HCT116 (cell line): ENCODE measurements around the gene STK25. TPM values are rescaled to one million over a fixed set of nuclear protein-coding genes. Genes with fewer than 3 reads are reported as not detected.

ENCODE experiments used
- ATAC-seq: fragments of 200-7000 bp; cut with Tn5 transposase; 2 replicates; pipeline ENCODE4 v1.9.1; 2020; ENCODE audit warnings: mild to moderate bottlenecking, moderate library complexity
- BruUV-seq: library from RNA; stranded (reverse); fragments of 400-500 nt; replicated peaks from 2 replicates; lab custom pipeline; 2021; lab: Mats Ljungman, UMichigan
- CTCF ChIA-PET: fragments of 300-600 bp; sonication (Branson Sonifier 250); formaldehyde crosslinking; loops from one replicate; lab custom pipeline; 2021; ENCODE audit warnings: antibody characterized with exemption; lab: Charles Lee
- POLR2A ChIA-PET: fragments of 300-600, 350-600 bp; sonication (Branson Sonifier 250); formaldehyde crosslinking; loops from one replicate; lab custom pipeline; 2021; ENCODE audit warnings: antibody characterized with exemption; lab: Charles Lee
- RAD21 ChIA-PET, 2 experiments: fragments of 300-600 bp; sonication (Branson Sonifier 250); formaldehyde crosslinking; loops; one replicate each; lab custom pipeline; 2023; ENCODE audit warnings: low total read pairs in 2 of 2; ENCODE audit not compliant: uncharacterized antibody in 2 of 2, unreplicated experiment in 2 of 2, low non-redundant PET in 1 of 2; lab: Charles Lee
- DNase-seq: peaks from one replicate; pipeline ENCODE4 v3.0.0-alpha.2; 2010; ENCODE audit warnings: low read depth, low spot score
- H2AFZ ChIP-seq: fragments of 200-600 bp; shearing (Covaris generic), sonication (generic); 2 replicates; pipeline ENCODE4 v1.6.1; 2017; ENCODE audit warnings: low read depth, mixed run types, mixed read lengths, antibody characterized with exemption, low read length; ENCODE audit not compliant: poor library complexity, severe bottlenecking
- H3K27ac ChIP-seq: 2 replicates; pipeline ENCODE4 v1.5.1; 2012; ENCODE audit warnings: low read depth, low read length
- H3K27me3 ChIP-seq: fragments of 200-600 bp; sonication (generic); 2 replicates; pipeline ENCODE4 v1.6.1; 2016; ENCODE audit warnings: mixed run types, low read length, mixed read lengths; ENCODE audit not compliant: insufficient read depth
- H3K36me3 ChIP-seq, 2 experiments: fragments of 200-500 bp in 1 of 2; fragments of 200-600 bp in 1 of 2; sonication (Bioruptor generic) in 1 of 2; sonication (generic) in 1 of 2; 2 replicates each; pipeline versions ENCODE4 v1.5.1 to v1.6.1; 2014 to 2016; ENCODE audit warnings: low read length in 2 of 2, inconsistent platforms in 1 of 2, mixed read lengths in 1 of 2, mixed run types in 1 of 2; ENCODE audit not compliant: insufficient read depth in 2 of 2, control insufficient read depth in 1 of 2
- H3K4me1 ChIP-seq, 2 experiments: fragments of 200-600 bp in 1 of 2; sonication (generic) in 1 of 2; 2 replicates each; pipeline versions ENCODE4 v1.5.1 to v1.6.1; 2012 to 2017; ENCODE audit warnings: low read length in 2 of 2, inconsistent platforms in 1 of 2, mild to moderate bottlenecking in 1 of 2, mixed read lengths in 1 of 2, mixed run types in 1 of 2, moderate library complexity in 1 of 2; ENCODE audit not compliant: insufficient read depth in 2 of 2, control insufficient read depth in 1 of 2
- H3K4me2 ChIP-seq: fragments of 200-600 bp; sonication (generic); 2 replicates; pipeline ENCODE4 v1.6.1; 2017; ENCODE audit warnings: mixed run types, low read length, mixed read lengths
- H3K4me3 ChIP-seq, 2 experiments: fragments of 200-600 bp in 1 of 2; sonication (generic) in 1 of 2; replicated peaks in 1 of 2; 2 replicates each; pipeline ENCODE4 v1.5.1; 2011 to 2016; ENCODE audit warnings: low read length in 2 of 2, control low read depth in 1 of 2, low read depth in 1 of 2, mild to moderate bottlenecking in 1 of 2, mixed read lengths in 1 of 2, mixed run types in 1 of 2
- H3K79me2 ChIP-seq: fragments of 200-600 bp; sonication (generic); 2 replicates; pipeline ENCODE4 v1.6.1; 2017; ENCODE audit warnings: mild to moderate bottlenecking, mixed run types, low read length, moderate library complexity, mixed read lengths; ENCODE audit not compliant: insufficient read depth
- H3K9ac ChIP-seq: fragments of 200-600 bp; sonication (generic); 2 replicates; pipeline ENCODE4 v1.6.1; 2016; ENCODE audit warnings: low read length, mixed read lengths
- H3K9me2 ChIP-seq: fragments of 200-600 bp; sonication (generic), shearing (Covaris generic); 2 replicates; pipeline ENCODE4 v1.6.1; 2017; ENCODE audit warnings: mixed run types, mild to moderate bottlenecking, moderate library complexity; ENCODE audit not compliant: insufficient read depth
- H3K9me3 ChIP-seq, 2 experiments: fragments of 200-500 bp in 1 of 2; fragments of 200-600 bp in 1 of 2; sonication (Bioruptor generic) in 1 of 2; sonication (generic) in 1 of 2; 2 replicates each; pipeline ENCODE4 v1.6.1; 2014 to 2017; ENCODE audit warnings: low read length in 2 of 2, mixed read lengths in 2 of 2, inconsistent platforms in 1 of 2, low read depth in 1 of 2, mild to moderate bottlenecking in 1 of 2, mixed run types in 1 of 2, moderate library complexity in 1 of 2; ENCODE audit not compliant: control insufficient read depth in 1 of 2, insufficient read depth in 1 of 2
- H4K20me1 ChIP-seq: fragments of 200-600 bp; sonication (generic), shearing (Covaris generic); 2 replicates; pipeline ENCODE4 v1.6.1; 2017; ENCODE audit warnings: mixed run types, mild to moderate bottlenecking, moderate library complexity; ENCODE audit not compliant: insufficient read depth
- ATF3 ChIP-seq: IDR thresholded peaks from 2 replicates; pipeline ENCODE4 v1.6.1; 2012
- CBX3 ChIP-seq: IDR thresholded peaks from 2 replicates; pipeline ENCODE4 v1.6.1; 2012; ENCODE audit warnings: low read depth
- CEBPB ChIP-seq: IDR thresholded peaks from 2 replicates; pipeline ENCODE4 v1.6.1; 2012; ENCODE audit warnings: low read depth
- EGR1 ChIP-seq: IDR thresholded peaks from 2 replicates; pipeline ENCODE4 v1.6.1; 2012; ENCODE audit warnings: low read depth
- ELF1 ChIP-seq: IDR thresholded peaks from 2 replicates; pipeline ENCODE4 v1.6.1; 2012; ENCODE audit warnings: low read depth, borderline replicate concordance
- EZH2 ChIP-seq: fragments of 200-600 bp; sonication (generic); IDR thresholded peaks from 2 replicates; pipeline ENCODE4 v1.6.1; 2017; ENCODE audit warnings: antibody characterized with exemption, mixed run types
- EZH2phosphoT487 ChIP-seq: fragments of 200-600 bp; IDR thresholded peaks from 2 replicates; pipeline ENCODE4 v1.6.1; 2018; ENCODE audit warnings: antibody characterized with exemption, borderline replicate concordance
- JUND ChIP-seq: IDR thresholded peaks from 2 replicates; pipeline ENCODE4 v1.6.1; 2012
- MAX ChIP-seq: IDR thresholded peaks from 2 replicates; pipeline ENCODE4 v1.6.1; 2012
- POLR2A ChIP-seq: IDR thresholded peaks from 2 replicates; pipeline ENCODE4 v1.7.0; 2011; ENCODE audit warnings: borderline replicate concordance; ENCODE audit not compliant: insufficient read depth, insufficient read length; ENCODE audit errors: extremely low read depth
- POLR2AphosphoS5 ChIP-seq: IDR thresholded peaks from 2 replicates; pipeline ENCODE4 v1.6.1; 2011; ENCODE audit warnings: mild to moderate bottlenecking, low read depth, low read length, moderate library complexity
- RAD21 ChIP-seq: IDR thresholded peaks from 2 replicates; pipeline ENCODE4 v1.6.1; 2012; ENCODE audit warnings: low read depth, mild to moderate bottlenecking
- REST ChIP-seq: IDR thresholded peaks from 2 replicates; pipeline ENCODE4 v1.6.1; 2012; ENCODE audit warnings: low read depth
- SP1 ChIP-seq: IDR thresholded peaks from 2 replicates; pipeline ENCODE4 v1.6.1; 2012; ENCODE audit warnings: low read depth
- SRF ChIP-seq: IDR thresholded peaks from 2 replicates; pipeline ENCODE4 v1.6.1; 2012; ENCODE audit warnings: low read depth
- TCF7L2 ChIP-seq: IDR thresholded peaks from 2 replicates; pipeline ENCODE4 v1.7.0; 2011; ENCODE audit warnings: borderline replicate concordance, inconsistent platforms; ENCODE audit not compliant: insufficient read depth, insufficient read length; ENCODE audit errors: extremely low read depth
- ZBTB33 ChIP-seq: IDR thresholded peaks from 2 replicates; pipeline ENCODE4 v1.6.1; 2011; ENCODE audit warnings: mild to moderate bottlenecking, low read length, moderate library complexity; ENCODE audit not compliant: insufficient replicate concordance; ENCODE audit errors: extremely low read depth
- ZFX ChIP-seq: fragments of 450-650 bp; IDR thresholded peaks from 2 replicates; pipeline ENCODE4 v1.6.1; 2017
- ZNF274 ChIP-seq: fragments of 200-500 bp; sonication (Bioruptor generic); IDR thresholded peaks from 2 replicates; pipeline ENCODE4 v1.6.1; 2014; ENCODE audit warnings: mild to moderate bottlenecking, low read depth, low read length, inconsistent platforms
- intact Hi-C: fragments of 100-400 bp; cut with micrococcal nuclease; formaldehyde crosslinking; loops from 2 replicates; pipeline ENCODE4 v1.10.0; 2022
- total RNA-seq: library from RNA; stranded (reverse); gene quantifications from one replicate; pipeline ENCODE4 v1.2.1, GENCODE V29; 2021; ENCODE audit not compliant: unreplicated experiment

Gene STK25
- total RNA-seq, 1 experiment from 2014 or later = 160 TPM

- no TSS peak for BruUV-seq
- H3K4me2 ChIP-seq = no peak overlapping the region
- no peak overlapping the region for H3K9ac ChIP-seq
- no peak for ATAC-seq
- intact Hi-C loops = no loop called here
- no peak overlapping the region for H3K27ac ChIP-seq
- DNase-seq = no peak
- no peaks in the 10 kb centered on the region for H3K36me3 ChIP-seq
- H3K79me2 ChIP-seq = no peaks in the 10 kb centered on the region
- no peaks in the 10 kb centered on the region for H3K9me3 ChIP-seq
- no peaks in the 10 kb centered on the region for H3K27me3 ChIP-seq
- TF ChIP-seq SP1 (no peak), CEBPB (no peak), EZH2 (no peak), ZNF274 (no peak), RAD21 (no peak), CBX3 (no peak), ATF3 (no peak), POLR2A (no peak), ELF1 (no peak), POLR2AphosphoS5 (no peak), MAX (no peak), JUND (no peak), ZBTB33 (no peak), EGR1 (no peak), EZH2phosphoT487 (no peak), ZFX (no peak), SRF (no peak), TCF7L2 (no peak), REST (no peak)
- ChIA-PET POLR2A (interaction anchor here (0.6 kb wide), 1 partner anchor 164 kb away, joined by 4 read pairs; no protein-coding TSS in a partner anchor), CTCF (no interaction called here), RAD21 (no interaction called here)
- H2AFZ ChIP-seq = no peak overlapping the region
- no peak overlapping the region for H3K4me3 ChIP-seq
- no peaks in the 10 kb centered on the region for H3K4me1 ChIP-seq
- H4K20me1 ChIP-seq = no peaks in the 10 kb centered on the region
- no peaks in the 10 kb centered on the region for H3K9me2 ChIP-seq
Measured at GRCh38 chr2:241459520-241459919, 48.9 kb downstream of the STK25 start.
